ENCODE results near the gene ZNF777.

ZNF777 gene

DNA sequence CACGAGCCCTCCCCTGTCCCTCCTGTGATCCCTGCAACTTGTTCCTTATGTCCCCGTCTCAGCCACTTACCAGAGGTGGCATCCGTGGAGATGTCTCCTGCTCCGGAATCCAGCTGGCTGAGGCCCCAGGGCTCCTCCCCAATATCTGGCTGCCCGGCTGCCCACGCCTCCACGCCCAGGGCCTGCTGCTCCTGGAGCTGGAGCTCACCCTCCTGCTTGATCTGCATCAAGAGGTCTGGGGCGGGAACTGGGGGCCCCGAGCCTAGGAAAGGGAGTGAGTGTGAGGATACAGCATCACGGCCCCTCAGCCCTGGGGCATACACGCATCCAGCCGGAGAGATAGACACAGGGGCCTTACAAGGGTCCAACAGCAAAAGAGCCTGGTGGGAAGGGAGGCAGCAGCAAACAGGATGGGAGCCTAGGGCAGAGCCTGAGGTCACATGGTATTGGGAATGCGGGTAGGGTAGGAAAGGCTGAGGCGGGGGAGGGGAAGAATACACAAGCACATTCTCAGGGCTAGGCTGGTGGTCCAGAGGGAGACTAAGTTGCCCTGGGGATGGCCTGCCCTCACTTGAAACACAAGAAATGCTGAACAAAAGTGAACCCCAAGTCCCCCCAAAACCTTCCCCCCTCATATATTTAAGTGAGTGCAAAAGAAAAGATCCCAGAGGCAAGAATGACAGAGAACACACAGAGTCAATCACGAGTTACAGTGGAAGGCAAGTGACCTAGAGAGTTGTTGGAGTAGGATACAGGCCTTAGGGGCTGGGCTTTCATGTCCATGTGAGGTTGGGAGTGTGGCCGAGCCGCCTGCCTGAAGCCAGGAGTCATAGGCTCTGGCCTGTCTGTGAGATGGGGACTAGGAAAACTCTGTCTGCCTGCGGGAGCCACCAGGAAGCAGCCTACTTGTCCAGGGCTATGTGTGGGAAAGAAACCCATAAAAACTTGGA is 16.9 kb upstream of the ZNF777 start:
- DNase-seq (ENCODE audit: extremely low read depth in 1 of 2, low read depth in 1 of 2): no peak

DNA sequence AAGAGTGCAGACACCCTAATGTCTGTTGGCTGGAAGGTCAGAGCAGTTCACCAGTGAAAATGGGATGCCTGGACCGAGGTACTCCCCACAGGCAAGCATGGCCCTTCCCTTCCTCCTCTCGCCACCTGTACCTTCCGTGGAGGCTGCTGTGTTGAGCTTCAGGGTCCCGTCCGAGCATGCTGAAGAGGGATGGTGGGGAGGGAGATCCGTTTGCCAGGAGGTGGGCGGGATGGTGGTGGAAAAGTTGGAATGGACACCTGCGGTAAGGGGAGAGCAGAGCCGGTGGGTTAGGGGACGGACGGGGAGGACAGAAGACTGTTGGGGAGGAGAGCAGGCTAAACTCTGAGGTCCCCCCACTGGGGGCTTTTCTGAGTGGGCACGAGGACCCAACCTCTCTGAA is 15.9 kb upstream of the ZNF777 start:
- DNase-seq (ENCODE audit: extremely low read depth in 1 of 2, low read depth in 1 of 2): no peak

DNA sequence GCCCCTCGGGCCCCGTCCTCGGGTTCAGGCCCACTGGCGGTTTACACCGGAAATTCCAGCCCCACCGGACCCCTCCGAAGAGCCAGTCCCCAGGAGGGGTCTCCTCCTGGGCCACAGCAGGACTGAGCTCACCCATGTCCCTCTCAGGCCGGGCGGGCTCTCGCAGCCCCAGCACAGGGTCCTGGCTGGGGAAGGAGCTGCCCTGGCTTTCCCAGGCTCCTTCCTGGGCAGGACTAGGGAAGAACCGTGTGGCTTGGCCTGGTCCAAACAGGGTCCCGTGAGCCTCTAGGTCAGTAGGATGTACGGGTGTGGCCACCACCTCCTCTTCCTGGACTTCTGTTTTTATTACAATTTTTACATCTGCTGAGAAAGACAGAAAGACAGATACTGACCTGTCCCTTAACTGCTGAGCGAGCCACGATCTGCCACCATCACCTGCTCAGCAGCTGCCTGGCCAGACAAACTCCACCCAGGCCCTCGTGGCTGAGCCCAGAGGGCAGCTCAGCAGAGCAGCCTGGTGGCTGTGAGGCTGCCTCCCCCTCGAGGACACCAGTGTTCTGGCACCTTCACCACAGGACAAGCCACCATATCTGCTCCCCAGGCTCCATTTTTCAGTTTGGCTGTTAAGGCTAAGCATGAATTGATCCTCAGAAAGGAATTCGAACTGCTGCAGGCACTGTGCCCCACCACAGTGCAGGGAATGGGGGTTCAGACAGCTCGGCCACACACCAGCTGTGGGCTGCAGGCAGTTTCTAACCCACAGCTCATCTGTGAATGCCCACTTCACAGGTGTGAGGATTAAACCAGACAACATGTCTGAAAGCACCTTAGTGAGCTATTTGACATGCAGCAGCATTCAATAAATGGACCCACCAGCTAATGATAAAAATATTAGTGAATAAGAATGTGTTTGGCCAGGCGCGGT is 14.5 kb upstream of the ZNF777 start:
- no peak for DNase-seq (ENCODE audit: extremely low read depth in 1 of 2, low read depth in 1 of 2)

DNA sequence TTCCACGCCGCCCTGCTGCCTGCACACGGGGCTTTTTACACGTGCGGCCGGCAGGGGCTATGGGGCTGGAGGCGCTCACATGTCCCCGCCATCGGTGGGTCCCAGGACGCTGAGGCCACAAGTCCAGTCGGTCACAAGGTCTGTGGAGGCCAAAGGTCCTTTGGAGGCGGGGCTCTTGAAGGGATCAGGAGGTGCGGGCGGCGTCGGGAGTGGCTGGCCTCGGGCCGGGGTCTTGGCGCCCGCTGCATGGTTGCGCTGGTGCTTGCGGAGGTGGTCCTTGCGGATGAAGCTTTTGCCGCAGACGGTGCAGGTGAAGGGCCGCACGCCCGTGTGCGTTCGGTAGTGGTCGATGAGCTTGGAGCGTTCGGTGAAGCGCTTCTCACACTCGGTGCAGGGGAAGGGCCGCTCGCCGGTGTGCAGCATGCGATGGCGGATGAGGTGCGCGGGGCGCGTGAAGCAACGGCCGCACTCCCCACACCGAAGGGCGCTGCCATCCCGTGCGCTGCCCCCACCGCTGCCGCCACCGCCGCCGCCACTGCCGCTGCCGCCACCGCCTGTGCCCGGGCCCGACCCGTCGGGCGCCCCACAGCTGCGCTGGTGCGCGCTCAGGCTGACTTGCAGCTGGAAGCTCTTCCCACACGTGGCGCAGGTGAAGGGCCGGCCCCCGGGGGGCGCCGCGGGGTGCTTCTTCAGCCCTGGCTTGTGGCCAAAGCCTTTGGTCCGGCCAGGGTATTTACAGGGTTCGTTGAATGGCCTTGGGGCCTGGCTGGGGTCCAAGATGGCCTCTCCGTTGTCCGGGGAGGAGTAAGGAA is 13.7 kb upstream of the ZNF777 start:
- no peak for DNase-seq (ENCODE audit: extremely low read depth in 1 of 2, low read depth in 1 of 2)

DNA sequence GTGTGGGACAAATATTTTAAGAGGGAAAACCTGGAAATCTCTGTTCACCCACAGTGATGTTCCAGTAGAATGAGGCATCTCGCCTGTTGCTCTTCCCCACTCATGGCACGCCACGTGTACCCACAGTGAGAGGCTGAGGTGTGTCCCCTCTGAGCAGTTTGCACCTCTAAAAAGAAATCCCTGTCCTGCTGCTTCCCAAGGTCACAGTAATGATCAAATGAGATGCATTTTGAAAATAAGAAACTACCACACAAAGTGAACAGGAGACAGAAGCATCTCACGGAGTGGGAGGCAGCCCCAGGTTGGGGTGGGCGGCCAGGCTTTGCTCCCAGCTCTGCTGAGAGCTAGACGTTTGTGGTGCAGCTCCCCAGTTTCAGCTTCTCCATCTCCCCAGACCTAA is 12.4 kb upstream of the ZNF777 start:
- no peak for DNase-seq (ENCODE audit: extremely low read depth in 1 of 2, low read depth in 1 of 2)

DNA sequence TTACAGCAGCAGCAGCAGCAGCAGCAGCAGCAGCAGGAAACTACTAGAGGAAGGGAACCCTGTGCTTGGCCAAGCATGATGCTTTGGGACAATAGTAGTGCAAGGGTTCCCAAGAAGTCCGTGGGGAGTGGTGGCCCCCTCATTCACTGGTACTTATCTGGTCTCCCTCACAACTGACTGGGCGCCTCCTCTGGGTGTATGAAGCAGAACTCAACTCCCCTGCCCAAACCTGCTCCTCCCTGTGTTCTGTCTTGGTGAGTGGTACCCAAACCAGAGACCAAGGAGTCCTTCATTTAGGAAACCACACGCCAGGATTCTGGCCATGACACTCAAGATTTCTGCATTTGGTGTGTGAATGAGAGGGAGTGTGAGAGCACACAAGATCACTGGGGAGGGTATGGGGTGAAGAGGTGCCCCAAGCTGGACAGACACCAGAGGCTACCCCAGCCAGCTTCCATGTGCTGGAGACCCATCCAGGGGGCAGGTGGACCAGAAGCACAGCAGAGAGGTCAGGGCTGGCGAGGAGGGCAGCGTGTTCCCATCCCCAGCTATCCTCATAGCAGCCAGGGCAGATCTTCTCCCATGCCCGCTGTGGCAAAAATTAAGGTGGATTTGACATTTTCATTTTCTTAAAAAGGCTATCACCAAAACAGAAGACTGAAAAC is 10.6 kb upstream of the ZNF777 start:
- no peak for DNase-seq (ENCODE audit: extremely low read depth in 1 of 2, low read depth in 1 of 2)

DNA sequence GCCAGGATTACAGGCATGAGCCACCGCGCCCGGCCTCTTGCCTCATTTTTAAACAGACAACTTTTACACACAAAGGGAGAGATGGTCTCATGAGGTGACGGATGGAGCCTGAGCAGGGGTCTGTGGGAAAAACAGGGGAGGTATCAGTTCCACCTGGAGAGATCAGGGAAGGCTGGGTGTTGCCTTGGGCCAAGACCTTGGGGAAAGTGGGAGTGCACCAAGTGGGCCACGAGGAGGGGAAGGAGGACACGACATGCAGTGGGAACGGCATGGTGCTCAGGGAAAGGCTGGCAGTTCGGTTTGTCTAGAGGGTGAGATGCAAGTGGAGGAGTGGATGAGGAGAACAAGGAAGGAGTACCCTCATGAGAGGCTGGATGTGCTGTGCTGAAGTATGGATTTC is 8.9 kb upstream of the ZNF777 start:
- DNase-seq (ENCODE audit: extremely low read depth in 1 of 2, low read depth in 1 of 2): no peak

DNA sequence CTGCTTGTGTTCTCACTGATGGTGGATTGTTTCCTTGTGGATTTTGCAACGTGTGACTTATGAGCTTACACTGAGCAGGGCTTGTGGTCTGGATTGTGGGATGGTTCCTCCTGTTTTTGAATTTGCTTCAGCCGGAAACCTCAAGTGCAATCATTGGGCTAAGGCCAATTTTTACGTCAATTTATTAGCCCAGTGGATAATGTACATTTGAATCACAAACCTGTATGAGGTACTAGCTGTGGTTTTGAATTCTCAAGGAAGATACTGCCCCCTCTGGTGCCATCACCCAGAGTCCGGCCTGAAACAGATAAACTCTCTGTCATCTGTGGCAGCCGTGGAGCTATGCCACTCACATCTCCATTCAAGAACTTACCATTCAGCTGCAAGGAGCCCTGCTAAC is 7.3 kb upstream of the ZNF777 start:
- no peak for DNase-seq (ENCODE audit: extremely low read depth in 1 of 2, low read depth in 1 of 2)

DNA sequence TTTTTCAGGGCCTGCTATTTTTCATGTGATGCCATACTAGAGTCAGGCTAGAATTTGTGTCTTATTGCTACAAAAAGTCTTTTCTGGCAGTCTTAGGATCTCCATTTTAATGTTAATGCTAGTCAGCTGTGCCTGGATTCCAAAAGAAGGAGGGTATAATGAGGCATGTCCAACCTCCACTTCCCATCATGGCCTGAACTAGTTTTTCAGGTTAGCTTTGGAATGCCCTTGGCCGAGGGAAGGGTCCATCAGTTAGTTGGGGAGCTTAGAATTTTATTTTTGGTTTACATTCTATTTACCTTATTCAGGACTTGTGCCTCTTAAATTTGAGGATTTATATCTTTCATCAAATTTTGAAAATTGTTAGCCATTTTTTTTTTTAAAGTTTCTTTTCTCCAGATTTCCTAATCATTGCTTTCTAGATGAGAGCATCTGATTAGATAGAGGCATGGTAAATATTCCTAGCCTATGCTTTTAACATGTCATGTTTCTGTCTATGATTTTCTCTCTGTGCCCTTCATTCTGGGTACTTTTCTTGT is 6.5 kb upstream of the ZNF777 start:
- DNase-seq (ENCODE audit: extremely low read depth in 1 of 2, low read depth in 1 of 2): no peak

DNA sequence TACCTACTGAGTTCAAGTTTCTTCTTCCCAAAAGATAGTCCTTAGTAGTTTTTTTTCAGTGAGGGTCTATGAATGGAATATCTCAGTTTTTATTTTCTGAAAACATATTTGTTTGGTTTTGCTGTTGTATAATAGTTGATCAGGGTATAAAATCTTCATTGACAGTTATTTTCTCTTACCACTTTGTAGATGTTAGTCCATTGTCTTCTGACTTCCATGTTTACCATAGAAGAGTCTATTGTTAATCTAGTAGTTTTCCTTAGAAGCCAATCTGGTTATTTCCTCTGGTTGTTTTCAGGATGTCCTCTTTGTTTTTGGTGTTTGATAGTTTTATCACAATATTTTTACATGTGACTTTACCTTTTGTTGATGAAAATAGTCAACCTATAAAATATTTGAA is 5.5 kb upstream of the ZNF777 start:
- DNase-seq (ENCODE audit: extremely low read depth in 1 of 2, low read depth in 1 of 2): no peak

DNA sequence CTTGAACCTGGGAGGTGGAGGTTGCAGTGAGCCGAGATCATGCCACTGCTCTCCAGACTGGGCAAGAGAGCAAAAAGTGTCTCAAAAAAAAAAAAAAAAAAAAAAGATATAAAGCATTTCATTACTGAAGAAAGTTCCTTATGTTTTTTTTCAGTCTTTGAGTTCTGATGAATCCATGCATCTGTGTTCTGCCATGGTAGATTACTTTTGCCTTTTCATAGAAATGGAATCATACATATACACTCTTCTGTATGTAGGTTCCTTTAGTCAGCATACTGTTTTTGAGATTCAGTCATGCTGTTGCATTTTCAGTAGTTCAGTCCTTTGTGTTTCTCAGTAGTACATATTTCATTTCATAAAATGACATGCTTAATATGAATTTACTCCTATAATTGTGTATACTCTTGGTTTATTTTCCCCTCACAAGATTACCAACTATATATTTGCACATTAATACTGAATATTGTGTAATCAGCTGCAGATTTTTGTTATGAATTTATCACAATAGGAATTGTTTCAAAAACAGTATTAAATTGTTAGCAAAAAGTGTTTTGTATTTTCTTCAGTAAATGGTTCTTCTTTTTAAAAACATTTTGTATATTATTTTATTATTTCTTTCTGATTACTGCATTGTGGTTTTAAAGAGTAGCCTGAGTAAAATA is 2.8 kb upstream of the ZNF777 start:
- DNase-seq (ENCODE audit: extremely low read depth in 1 of 2, low read depth in 1 of 2): no peak

DNA sequence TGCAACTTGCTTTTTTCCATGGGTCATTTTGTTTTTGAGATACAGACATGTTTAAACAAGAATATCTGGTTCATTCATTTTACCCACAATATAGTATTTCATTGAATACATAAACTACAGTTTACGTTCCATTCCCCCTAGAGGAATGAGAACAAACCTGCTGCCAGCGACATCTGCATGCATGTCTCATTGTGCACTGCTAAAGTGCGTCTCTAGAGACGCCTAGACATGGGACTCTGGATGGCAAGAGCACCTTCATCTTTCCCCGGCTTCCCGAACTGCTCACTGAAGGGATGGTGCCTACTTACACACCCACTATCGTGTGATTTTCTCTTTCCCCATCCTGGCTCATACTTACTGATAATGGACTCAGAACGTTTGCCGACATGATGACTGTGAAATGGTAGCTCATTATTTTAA is 1.2 kb upstream of the ZNF777 start:
- DNase-seq (ENCODE audit: extremely low read depth in 1 of 2, low read depth in 1 of 2): no peak

DNA sequence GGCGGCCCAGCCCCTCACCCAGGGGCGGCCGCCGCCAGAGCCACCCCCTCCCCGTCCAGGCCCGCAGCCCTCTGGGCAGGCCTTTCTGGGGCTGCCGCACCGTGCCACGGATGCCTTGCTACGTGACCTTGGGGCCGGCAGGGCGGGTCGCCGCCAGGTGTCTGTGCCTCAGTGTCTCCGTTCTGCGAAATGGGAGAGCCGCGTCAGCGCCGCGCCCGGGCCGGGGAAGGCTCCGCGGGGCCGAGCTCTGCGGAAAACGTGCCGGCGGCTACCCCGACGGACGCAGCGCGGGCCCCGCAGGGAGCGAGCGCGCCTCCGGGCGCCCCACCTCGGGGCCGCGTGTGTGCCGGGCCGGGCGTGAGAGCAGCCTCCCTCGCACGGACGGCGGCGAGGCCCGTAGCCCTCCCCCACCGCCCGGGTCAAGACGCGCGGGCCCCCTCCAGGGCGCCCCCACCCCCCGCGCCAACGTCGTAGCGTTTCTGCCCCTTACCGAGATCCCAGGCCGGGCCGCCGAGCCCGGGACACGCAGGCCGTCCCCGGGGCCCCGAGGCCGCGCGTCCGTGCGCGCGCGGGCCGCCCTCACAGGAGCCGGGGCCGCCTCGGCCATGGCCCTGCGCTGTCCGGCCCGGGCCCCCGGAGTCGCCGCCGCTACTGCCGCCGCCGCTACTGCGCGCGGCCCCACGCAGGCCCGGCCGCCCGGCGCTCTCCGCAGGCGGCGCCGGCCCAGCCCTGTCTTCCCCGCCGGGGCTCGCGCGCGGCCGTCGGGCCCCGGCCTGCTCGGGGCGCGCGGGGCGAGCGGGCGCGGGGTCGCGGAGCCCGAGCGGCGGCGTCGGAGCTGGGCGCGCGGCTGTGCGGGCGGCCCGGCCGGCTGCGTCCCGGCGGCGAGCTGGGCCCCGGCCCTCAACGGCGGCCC is 1.1 kb downstream of the ZNF777 start:
- DNase-seq (ENCODE audit: extremely low read depth in 1 of 2, low read depth in 1 of 2): no peak

DNA sequence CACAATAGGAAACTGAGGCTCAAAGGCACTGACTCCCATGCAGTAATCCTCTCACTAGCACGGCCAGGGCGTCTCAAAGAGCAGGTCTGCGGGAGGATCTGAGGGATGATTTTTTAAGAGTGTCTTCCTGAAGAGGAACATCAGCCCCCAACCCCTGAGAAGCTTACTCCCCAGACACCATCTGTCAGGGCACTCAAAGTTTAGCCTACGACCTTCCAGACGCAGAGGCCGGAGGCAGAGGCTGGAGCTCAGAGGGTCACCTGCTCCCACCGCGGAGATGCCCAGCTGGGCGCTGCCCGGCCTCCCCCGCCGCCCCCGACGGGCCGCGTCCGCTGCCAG is 1.7 kb downstream of the ZNF777 start:
- no peak for DNase-seq (ENCODE audit: extremely low read depth in 1 of 2, low read depth in 1 of 2)

DNA sequence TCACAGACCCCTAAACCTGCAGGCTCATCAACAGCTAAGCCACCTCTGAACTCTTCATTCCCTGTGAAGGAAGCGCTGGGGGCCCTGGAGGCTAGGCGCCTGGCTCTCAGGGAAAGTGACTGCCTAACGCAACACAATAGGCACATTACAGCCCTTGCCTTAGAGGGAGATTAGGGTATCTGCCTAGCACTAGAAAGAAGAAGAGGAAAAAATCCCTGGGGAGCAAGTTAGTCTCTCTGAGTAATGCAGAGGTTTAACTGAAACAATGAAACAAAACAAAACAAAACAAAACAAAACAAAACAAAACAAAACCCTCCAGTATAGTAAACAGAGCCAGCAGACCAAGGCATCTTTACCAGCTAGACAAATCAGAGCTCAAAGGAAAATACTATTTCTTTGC is 2.6 kb downstream of the ZNF777 start:
- DNase-seq (ENCODE audit: extremely low read depth in 1 of 2, low read depth in 1 of 2): no peak

DNA sequence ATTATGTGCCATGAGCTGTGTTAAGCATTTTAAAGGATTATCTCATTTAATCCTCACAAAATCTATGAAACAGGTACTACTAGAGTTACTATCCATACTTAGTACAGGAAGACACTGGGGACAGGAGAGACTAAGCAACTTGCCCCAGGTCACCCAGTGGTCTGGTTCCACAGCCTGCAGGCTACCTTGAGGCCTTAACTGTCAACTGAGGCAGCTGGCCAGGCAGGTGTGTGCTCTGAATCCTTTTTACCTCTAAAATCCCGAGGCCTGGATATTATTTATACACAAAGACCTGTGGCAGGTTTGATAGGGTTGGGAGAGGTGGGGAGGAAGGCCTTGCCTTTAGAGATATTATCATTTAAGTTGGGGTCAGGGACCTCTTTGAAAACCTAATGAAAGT is 3.1 kb downstream of the ZNF777 start:
- DNase-seq (ENCODE audit: extremely low read depth in 1 of 2, low read depth in 1 of 2): no peak

DNA sequence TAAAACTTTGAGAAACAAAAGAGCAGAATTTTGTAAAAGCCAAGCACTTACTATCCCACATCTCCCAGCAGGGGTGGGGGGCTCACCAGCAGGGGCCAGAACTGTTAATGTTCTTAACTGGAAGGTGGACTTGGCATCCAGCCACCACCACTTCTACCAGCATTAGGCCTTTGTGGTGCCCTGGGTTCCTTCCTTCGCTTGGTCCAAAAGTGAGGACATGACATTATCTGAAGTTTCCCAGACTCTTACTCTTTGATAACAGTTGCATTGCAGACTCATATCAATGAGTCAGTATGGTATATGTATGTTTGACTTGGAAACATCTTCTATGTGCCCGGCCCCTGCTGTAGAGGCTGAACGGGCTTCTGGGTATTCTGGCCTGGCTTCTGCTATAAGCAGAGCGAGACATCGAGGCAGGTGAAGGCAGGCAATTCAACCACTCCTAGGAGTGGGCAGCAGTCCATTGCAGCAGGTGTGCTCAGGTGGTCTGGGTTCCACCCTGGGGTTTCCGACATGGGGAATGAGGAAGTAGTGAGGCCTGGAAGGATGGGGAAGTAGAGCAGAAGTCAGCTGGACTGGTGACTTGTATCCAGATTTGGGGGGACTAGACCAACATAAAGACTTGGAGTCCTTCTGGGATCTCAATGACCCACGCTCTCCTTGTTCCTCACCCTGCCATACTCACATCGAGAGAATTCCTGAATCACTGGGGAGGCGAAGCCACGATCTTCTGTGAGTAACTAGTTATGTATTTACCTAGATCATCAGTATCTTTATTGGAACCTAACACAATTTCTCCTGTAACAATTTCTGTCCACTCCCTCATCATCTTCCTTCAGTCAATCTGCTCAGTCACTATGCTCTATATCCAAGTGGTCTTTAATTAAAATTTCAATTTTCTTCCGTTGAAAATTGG is 4.1 kb downstream of the ZNF777 start:
- DNase-seq (ENCODE audit: extremely low read depth in 1 of 2, low read depth in 1 of 2): no peak
